Fibroblast of the conjunctiva (primary cell): ENCODE data around the gene FAM117A.
"Not testable (repeated sequence)": the region's sequence is repeated elsewhere in the genome, so short reads cannot be mapped to it uniquely, and the experiment has no call there.

Experiments
- DNase-seq: peaks from one replicate; pipeline ENCODE4 v3.0.0-alpha.2; 2010; ENCODE audit warnings: low read depth

The FAM117A gene

DNA sequence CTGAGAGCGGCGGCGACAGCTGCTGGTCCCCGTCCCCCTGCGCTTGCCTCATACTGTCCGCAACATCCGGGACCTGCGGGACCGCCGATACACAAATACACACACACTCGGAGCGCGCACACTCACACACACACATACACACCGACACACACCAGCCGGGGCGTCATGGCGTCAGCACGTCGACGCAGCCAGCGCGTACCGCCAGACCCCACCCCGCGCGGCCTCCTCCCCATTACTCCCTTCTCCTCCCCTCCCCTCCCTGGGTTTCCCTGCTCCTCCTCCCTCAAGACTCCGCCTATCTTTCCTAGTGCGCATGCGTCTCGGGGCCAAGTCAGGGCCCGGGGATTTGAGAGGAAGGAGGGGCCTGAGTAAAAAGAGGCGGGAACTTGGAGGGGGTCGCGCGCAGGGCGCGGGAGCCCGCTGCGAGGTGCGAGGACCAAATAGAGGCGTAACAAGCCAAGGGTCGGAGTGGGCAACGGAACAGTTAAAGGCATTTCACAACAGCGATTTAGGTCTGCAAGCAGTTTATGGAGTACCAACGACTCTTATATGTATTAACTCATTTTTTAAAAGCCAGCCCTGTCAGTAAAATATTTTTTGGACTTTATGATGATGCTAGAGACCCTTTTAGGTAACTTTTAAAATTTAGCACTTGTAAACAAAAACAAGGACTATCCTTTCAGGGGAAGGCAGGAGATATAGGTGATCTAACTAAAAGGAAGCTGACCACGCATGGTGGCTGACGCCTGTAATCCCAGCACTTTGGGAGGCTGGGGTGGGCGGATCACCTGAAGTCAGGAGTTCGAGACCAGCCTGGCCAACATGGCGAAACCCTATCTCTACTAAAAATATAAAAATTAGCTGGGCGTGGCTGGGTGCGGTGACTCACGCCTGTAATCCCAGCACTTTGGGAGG lies 85.7 kb downstream of the FAM117A start, which contains the start of gene SPOP:
SPOP (minus strand) TSS at position 165 of the 915 bp plus-strand sequence. CDS start 55,287 bp downstream, outside the sequence.
- DNase-seq = peak; percentile 100

DNA sequence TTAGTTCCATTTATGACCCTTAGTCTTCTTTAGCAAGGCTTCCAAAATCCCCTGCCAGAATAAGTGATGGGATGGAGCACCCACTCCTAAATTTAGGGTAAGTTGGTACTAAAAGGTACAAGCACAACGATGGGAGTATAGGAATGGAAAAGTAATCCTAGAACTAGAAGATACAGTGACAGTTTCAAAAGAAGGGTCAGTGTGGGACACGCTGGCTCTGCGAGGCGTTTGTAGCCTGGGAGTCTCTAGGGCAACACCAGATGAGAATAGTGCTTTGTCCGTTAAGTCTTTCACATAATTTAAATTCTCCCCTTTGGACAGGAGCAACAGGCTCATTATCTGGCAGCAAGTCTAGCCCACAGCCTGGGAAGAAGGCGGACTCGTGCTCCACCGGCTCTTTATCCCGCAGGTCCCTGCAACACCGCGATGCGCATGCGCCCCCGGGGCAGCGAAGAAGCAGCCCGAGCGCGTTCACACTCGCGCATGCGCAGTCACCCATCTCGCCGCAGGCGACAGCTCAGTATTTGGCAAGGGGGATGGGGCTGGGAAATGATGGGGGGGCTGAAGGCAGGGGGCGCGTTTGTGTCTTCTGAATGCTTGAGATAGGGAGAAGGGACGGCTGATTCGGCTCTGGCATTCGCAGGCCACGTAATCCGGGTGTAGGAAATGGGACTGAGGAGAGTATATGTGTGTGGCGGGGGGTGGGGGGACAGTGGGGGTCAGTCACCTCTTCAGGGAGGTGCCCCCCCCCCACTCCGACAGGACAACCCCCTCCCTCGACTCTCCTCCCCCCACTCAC lies 86.6 kb downstream of the FAM117A start:
- peak; percentile 92 for DNase-seq

DNA sequence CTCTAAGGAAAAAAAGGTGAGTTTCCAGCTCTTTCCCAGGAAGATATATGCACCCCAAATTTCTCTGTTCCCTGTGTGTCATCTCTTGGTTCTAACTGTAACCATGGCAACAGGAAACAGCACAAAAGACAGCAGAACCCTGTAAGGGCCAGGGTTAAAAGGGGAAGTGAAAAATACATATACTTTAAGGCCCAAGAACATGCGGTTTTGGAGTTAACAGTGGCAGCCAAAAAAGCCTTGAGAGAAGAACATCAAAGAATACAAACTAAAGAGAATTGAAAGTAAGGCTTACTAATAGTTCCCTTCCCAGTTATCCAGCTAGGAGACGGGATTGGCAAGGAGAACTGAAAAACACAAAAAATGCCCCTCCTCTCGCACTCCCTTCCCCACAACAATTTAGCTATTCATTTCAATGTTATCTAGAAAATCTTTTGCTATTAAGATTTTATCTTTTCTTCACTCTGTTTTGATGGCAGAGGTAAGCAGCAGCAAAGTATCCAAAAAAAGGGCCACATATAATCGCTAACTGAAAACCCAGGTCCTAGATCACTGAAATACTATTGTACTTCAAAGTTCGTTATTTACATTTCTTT lies 87.6 kb downstream of the FAM117A start:
- peak; percentile 23 for DNase-seq

DNA sequence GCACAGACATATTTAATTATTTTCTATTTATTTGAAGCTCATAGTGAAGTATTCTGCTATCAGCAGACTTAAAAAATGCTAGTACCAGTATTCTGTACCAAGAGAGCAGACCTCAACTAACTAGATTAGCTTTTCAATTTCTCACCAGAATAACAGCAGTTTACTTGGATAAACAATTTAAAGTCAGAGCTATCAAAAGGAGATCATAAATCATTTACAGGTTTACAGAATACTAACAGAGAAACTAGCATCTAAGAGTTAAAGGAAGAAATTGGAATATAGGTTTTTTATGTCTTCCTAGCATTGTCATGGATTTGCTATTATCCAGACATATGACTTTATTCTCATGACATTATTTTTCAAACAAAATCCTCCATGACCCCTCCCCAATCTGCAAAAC lies 89.4 kb downstream of the FAM117A start:
- no peak for DNase-seq

DNA sequence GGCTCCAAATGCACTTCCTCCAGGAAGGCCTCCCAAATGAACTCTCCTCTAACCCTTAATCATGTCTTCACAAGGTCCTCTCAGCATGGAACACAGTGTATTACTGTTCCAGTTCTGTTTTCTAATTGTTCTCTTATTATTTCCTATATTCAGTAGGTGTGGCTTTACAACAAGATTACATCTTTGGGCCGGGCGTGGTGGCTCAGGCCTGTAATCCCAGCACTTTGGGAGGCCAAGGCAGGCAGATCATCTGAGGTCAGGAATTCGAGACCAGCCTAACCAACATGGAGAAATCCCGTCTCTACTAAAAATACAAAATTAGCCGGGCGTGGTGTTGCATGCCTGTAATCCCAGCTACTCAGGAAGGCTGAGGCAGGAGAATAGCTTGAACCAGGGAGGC lies 90.3 kb downstream of the FAM117A start:
- DNase-seq = not testable (repeated sequence)

DNA sequence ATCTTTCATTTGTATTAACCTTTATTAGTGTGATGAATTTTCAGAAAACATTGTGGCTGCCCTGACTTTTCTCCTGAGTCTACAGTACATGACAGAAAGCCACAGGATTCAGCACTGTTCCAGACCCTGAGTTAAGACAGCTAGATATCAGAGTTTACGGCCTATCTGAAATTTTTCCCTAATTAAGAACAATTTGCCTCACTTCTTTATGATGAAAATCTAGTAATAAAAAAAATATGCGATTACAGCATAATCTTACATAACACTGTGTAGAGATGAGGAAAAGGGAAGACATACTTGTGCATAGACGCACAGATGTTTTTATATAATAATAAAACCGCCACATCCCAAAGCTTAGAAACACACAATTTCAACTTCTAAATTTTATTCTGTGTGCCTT lies 93.3 kb downstream of the FAM117A start:
- no peak for DNase-seq

DNA sequence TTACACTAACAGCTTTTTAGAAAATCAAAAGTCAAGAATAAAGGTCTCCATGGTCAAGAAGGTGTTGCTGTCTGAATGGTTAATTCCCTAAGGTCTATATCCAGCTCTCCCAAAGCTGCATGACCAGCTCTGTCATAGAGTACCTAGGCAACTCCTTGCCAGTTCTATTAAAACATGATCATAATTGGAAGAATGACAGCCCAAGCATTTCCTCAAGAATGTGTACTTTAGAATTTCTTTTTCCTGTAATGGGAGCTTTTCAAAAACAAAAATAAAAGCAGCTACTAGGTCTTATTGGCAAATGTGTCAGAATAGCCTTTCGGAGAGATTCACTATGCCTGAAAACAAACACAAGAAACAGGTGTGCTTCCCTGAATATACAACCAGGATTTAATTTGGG lies 93.9 kb downstream of the FAM117A start:
- DNase-seq = no peak

DNA sequence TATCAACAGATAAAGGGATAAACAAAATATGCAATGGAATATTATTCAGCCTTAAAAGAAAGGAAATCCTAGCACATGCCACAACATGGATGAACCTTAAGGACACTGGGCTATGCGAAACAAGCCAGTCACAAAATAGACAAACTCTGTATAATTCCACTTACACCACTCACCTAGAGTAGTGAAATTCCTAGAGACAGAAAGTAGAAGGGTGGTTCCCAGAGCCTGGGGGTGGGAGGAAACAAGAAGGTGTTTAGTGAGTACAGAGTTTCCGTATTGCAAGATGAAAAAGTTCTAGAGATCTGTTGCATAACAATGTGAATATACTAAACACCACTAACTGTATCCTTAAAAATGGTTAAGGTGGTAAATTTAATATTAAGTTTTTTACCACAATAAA lies 96.1 kb downstream of the FAM117A start:
- DNase-seq = no peak

DNA sequence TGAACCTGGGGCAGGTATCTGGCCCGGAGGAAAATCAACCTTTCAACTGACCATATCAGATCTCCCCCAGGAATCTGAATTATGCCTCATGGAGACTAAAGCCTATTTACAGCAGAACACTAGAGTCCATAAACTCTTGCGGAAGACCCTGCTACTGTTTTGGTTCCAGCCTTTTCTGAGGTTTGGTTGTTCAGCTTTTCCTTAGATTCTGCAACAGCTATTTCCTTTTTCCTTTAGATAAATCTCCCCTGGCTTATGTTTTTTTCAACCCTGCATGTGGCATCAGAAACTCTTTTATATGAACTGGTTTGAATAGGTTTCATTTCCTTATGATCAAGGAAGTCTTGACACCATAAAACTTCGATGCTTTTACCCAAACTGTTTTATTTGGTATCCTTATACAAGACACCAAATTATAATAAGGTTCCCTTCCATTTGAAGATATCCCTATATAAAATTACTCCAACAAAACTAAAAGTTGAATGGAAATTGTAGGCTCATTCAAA lies 99.2 kb downstream of the FAM117A start:
- DNase-seq = no peak
